K562 (cell line): Measurements from ENCODE around the gene MACROD2. TPM values are rescaled to one million over a fixed set of nuclear protein-coding genes. Genes with fewer than 3 reads are reported as not detected.

Source experiments
- ATAC-seq: fragments of 200-7000 bp; cut with Tn5 transposase; 3 replicates; pipeline ENCODE4 v1.9.1; 2020; ENCODE audit warnings: moderate library complexity
- BruUV-seq: library from RNA; stranded (reverse); fragments of 400-500 nt; replicated peaks from 2 replicates; lab custom pipeline; 2021; lab: Mats Ljungman, UMichigan
- CTCF ChIA-PET: fragments of 300-600 bp; formaldehyde crosslinking; extraction: SDS; loops from one replicate; lab custom pipeline; 2021; ENCODE audit warnings: low intra/inter-chr PET ratio; lab: Yijun Ruan, JAX
- POLR2A ChIA-PET: fragments of 300-600, 350-650 bp; sonication (Branson Sonifier 250); formaldehyde crosslinking; extraction: SDS; loops from one replicate; lab custom pipeline; 2021; ENCODE audit warnings: antibody characterized with exemption, inconsistent platforms; lab: Yijun Ruan, JAX
- DNase-seq, 4 experiments: peaks; one replicate each; pipeline versions ENCODE4 v3.0.0 to v3.0.0-alpha.2; 2011 to 2018; ENCODE audit warnings: low spot score in 3 of 4, mixed read lengths in 3 of 4; ENCODE audit errors: extremely low read depth in 1 of 4
- FAIRE-seq: peaks from 2 replicates; lab custom pipeline; 2011; peaks lifted over from hg19 to GRCh38; lab: Jason Lieb, UNC
- H2AFZ ChIP-seq: 2 replicates; pipeline ENCODE4 v1.6.0; 2011; ENCODE audit warnings: low read depth, low read length, control low read depth, inconsistent platforms
- H3K27ac ChIP-seq: fragments of 200-600 bp; 3 replicates; pipeline ENCODE4 v1.8.0; 2011; ENCODE audit warnings: low read depth, mild to moderate bottlenecking, control low read depth, inconsistent platforms, low read length, moderate library complexity, mixed read lengths; ENCODE audit errors: extremely low read depth
- H3K27me3 ChIP-seq, 2 experiments: fragments of 300-600 bp in 1 of 2; 2 replicates in 1 of 2; 3 replicates in 1 of 2; pipeline versions ENCODE4 v1.6.0 to v1.8.0; 2011; ENCODE audit warnings: inconsistent platforms in 2 of 2, low read length in 2 of 2, mild to moderate bottlenecking in 1 of 2, mixed read lengths in 1 of 2, moderate library complexity in 1 of 2; ENCODE audit not compliant: control insufficient read depth in 2 of 2, insufficient read depth in 2 of 2
- H3K36me3 ChIP-seq: fragments of 300-600 bp; 3 replicates; pipeline ENCODE4 v1.8.0; 2011; ENCODE audit warnings: mild to moderate bottlenecking, low read length, inconsistent platforms; ENCODE audit not compliant: control insufficient read depth, insufficient read depth
- H3K4me1 ChIP-seq, 2 experiments: fragments of 200-600 bp in 1 of 2; replicated peaks in 1 of 2; 2 replicates in 1 of 2; 3 replicates in 1 of 2; pipeline versions ENCODE4 v1.5.1 to v1.8.0; 2011; ENCODE audit warnings: inconsistent platforms in 2 of 2, low read length in 2 of 2, mild to moderate bottlenecking in 1 of 2, mixed read lengths in 1 of 2, moderate library complexity in 1 of 2; ENCODE audit not compliant: control insufficient read depth in 2 of 2, insufficient read depth in 2 of 2
- H3K4me2 ChIP-seq: 2 replicates; pipeline ENCODE4 v1.6.1; 2011; ENCODE audit warnings: low read length, control low read depth, inconsistent platforms, mixed read lengths; ENCODE audit not compliant: insufficient read depth
- H3K4me3 ChIP-seq: fragments of 200-600 bp; sonication (generic), shearing (Covaris generic); 2 replicates; pipeline ENCODE4 v1.5.1; 2016; ENCODE audit warnings: control low read depth, inconsistent platforms
- H3K79me2 ChIP-seq: fragments of 200-600 bp; 3 replicates; pipeline ENCODE4 v1.8.0; 2011; ENCODE audit warnings: low read length, inconsistent platforms; ENCODE audit not compliant: control insufficient read depth, insufficient read depth
- H3K9ac ChIP-seq, 2 experiments: 2 replicates each; pipeline versions ENCODE4 v1.6.0 to v1.6.1; 2011; ENCODE audit warnings: low read depth in 2 of 2, low read length in 2 of 2, control low read depth in 1 of 2, inconsistent platforms in 1 of 2, mild to moderate bottlenecking in 1 of 2, mixed read lengths in 1 of 2; ENCODE audit not compliant: insufficient read depth in 1 of 2
- H3K9me1 ChIP-seq: one replicate; pipeline ENCODE4 v1.6.0; 2011; ENCODE audit warnings: inconsistent platforms, mild to moderate bottlenecking, low read length, moderate library complexity; ENCODE audit not compliant: control insufficient read depth, insufficient read depth
- H3K9me3 ChIP-seq: replicated peaks from 2 replicates; pipeline ENCODE4 v1.5.1; 2011; ENCODE audit warnings: low read depth, low read length, inconsistent platforms; ENCODE audit not compliant: control insufficient read depth, insufficient read depth
- H4K20me1 ChIP-seq: replicated peaks from 2 replicates; pipeline ENCODE4 v1.6.1; 2011; ENCODE audit warnings: low read length, inconsistent platforms, mixed read lengths; ENCODE audit not compliant: control insufficient read depth, insufficient read depth
- NR2F6 ChIP-seq: fragments of 450-650 bp; formaldehyde crosslinking; IDR thresholded peaks from 2 replicates; pipeline ENCODE4 v1.4.0; 2020; ENCODE audit warnings: mild to moderate bottlenecking
- POU5F1 ChIP-seq: fragments of 150-350 bp; IDR thresholded peaks from 2 replicates; pipeline ENCODE4 v1.6.1; 2014; ENCODE audit warnings: borderline replicate concordance, low read length, low read depth, mild to moderate bottlenecking; ENCODE audit not compliant: partially characterized antibody
- TCF3 ChIP-seq: sonication (generic); formaldehyde crosslinking; IDR thresholded peaks from 2 replicates; pipeline ENCODE4 v1.4.0; 2020; ENCODE audit warnings: mild to moderate bottlenecking, missing genetic modification reagents
- ZNF436 ChIP-seq: fragments of 250-450, 450-650 bp; sonication (Bioruptor Pico); formaldehyde crosslinking; IDR thresholded peaks from 2 replicates; pipeline ENCODE4 v1.7.0; 2020; ENCODE audit warnings: mild to moderate bottlenecking
- ZNF780A ChIP-seq: fragments of 250-450 bp; sonication (Bioruptor Pico); IDR thresholded peaks from 2 replicates; pipeline ENCODE4 v1.5.0; 2021; ENCODE audit warnings: mild to moderate bottlenecking
- WGBS: fragments of 100-300 bp; shearing (Covaris generic); methylation state at CpG from one replicate; pipeline ENCODE4 v1.1.6; 2016; ENCODE audit warnings: low coverage, mixed read lengths; ENCODE audit not compliant: insufficient coverage; ENCODE audit errors: missing lambda C conversion rate; 5-methylcytosine and 5-hydroxymethylcytosine counted together
- in situ Hi-C: fragments of 300-500 bp; cut with MboI; formaldehyde crosslinking; loops from 4 replicates; pipeline ENCODE4 v1.15.0; 2018; ENCODE audit warnings: inconsistent platforms, mixed read lengths
- intact Hi-C: fragments of 100-400 bp; cut with micrococcal nuclease; formaldehyde crosslinking; loops from 2 replicates; pipeline ENCODE4 v1.14.2; 2022
- polyA plus RNA-seq, 8 experiments: library from polyadenylated mRNA; depleted of rRNA in 4 of 8; stranded (reverse) in 5 of 8; unstranded in 3 of 8; fragments of >200 nt; fragmentation: Nextera tagmentation in 2 of 8; fragmentation: Illumina TruSeq in 1 of 8; extraction: Ambion mirVana in 2 of 8; extraction: Trizol in 1 of 8; gene quantifications; 2 replicates each; pipeline versions ENCODE4 v1.2.1 to v1.2.3, GENCODE V29; 2011 to 2014; ENCODE audit warnings: inconsistent platforms in 1 of 8, missing spikeins in 1 of 8
- total RNA-seq, 7 experiments: library from RNA; depleted of rRNA in 6 of 7; stranded (reverse); fragments of >200 nt in 6 of 7; fragmentation: Illumina TruSeq in 2 of 7; extraction: Trizol in 2 of 7; gene quantifications; 2 replicates each; pipeline versions ENCODE4 v1.2.1 to v1.2.3, GENCODE V29; 2011 to 2021; ENCODE audit warnings: low replicate concordance in 1 of 7

The MACROD2 gene
- total and polyA plus RNA-seq, 9 of the 15 experiments (the other 6 are each of a cell fraction or from before 2014, with no cell fraction given), result not detected

GRCh38 chr20:15772826-15773225, 1777.5 kb downstream of the MACROD2 start (continued):
- TF ChIP-seq POU5F1 (no peak), ZNF436 (CRISPR knock-in tag) (no peak), ZNF780A (CRISPR knock-in tag) (no peak)

- in situ Hi-C loops, result no loop called here
These were observed 1779.6 kb downstream of the MACROD2 start for GRCh38 chr20:15774926-15775325.

More at GRCh38 chr20:15774926-15775325, 1779.6 kb downstream of the MACROD2 start:
- no peak for ATAC-seq
- no peak overlapping the region for H3K9ac ChIP-seq
- no peak for DNase-seq
- H3K9me3 ChIP-seq, result no peaks in the 10 kb centered on the region
- no peak for FAIRE-seq
- no peaks in the 10 kb centered on the region for H3K4me1 ChIP-seq
- no peak overlapping the region for H3K4me3 ChIP-seq
- no peaks in the 10 kb centered on the region for H3K36me3 ChIP-seq
- no peaks in the 10 kb centered on the region for H3K9me1 ChIP-seq
- ChIA-PET CTCF (no interaction called here), POLR2A (no interaction called here)
- WGBS, result 0% methylated on average over 3 of the region's 4 CpGs
- BruUV-seq, result no TSS peak
- no peaks in the 10 kb centered on the region for H3K79me2 ChIP-seq
- H3K27ac ChIP-seq, result no peak overlapping the region
- no peaks in the 10 kb centered on the region for H3K27me3 ChIP-seq
- no peak overlapping the region for H3K4me2 ChIP-seq
- TF ChIP-seq TCF3 (CRISPR knock-in tag) (no peak), NR2F6 (no peak)
- no peaks in the 10 kb centered on the region for H4K20me1 ChIP-seq
- H2AFZ ChIP-seq, result no peak overlapping the region
- intact Hi-C loops, result no loop called here
